GM19238 (cell line): ENCODE measurements around the gene REXO4.

Experiments used
- DNase-seq: peaks from one replicate; pipeline ENCODE4 v3.0.0; 2011; ENCODE audit warnings: low spot score; ENCODE audit not compliant: insufficient read length

The REXO4 gene

DNA sequence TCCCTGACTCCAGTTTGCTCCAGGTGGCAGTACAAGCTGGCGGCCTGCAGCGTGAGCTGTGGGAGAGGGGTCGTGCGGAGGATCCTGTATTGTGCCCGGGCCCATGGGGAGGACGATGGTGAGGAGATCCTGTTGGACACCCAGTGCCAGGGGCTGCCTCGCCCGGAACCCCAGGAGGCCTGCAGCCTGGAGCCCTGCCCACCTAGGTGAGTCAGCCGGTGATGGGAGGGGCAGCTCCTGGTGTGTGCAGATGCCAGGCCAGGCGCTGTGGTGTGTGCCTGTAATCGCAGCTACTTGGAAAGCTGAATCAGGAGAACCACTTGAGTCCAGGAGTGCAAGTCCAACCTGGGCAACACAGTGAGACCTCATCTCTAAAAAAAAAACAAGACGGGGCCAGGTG, 31.9 kb upstream of the REXO4 start:
- no peak for DNase-seq

DNA sequence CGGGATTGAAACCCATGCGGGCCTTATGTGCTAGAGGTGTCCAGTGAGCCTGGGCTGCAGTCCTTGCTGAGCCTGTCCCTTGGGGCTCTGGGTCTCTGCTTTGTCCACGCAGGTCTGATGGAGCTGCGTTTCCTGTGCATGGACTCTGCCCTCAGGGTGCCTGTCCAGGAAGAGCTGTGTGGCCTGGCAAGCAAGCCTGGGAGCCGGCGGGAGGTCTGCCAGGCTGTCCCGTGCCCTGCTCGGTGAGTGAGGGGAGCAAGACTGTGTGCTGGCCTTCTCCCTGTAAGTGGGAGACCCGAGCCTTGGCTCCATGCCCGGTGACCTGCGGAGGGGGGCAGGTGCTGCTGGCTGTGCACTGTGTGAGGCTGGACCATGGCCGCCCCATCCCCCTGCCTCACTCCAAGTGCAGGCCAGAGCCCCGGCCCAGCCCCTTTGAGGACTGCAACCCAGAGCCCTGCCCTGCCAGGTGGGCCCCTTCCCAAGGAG, 30.7 kb upstream of the REXO4 start:
- no peak for DNase-seq

DNA sequence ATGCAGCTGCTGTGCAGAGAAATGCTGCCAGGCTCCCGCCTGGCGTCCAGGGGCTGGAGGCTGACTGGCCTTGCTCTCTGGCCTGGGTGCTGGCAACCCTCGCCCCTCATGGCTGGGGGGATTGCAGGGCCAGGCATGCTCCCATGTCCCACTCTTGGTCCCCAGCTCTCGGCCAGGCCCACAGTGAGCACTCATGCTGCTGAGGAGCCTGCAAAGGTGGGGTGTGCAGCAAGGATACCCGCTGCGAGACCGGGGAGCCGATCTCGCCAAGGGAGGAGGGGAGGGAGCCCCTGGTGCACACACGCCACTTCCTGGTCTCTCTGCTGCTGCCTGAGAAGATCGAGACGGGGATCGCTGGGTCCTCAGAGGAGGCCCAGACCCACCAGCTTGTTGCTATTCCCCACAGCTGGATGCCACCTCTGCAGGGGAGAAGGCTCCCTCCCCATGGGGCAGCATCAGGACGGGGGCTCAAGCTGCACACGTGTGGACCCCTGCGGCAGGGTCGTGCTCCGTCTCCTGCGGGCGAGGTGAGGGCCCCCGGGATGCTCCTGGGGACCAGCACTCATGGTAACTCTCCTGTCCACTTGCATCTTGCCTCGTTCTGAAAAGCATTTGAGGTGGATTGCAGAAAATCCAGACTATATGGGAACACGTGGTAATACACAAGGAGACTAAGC, 27.6 kb upstream of the REXO4 start:
- DNase-seq = no peak

DNA sequence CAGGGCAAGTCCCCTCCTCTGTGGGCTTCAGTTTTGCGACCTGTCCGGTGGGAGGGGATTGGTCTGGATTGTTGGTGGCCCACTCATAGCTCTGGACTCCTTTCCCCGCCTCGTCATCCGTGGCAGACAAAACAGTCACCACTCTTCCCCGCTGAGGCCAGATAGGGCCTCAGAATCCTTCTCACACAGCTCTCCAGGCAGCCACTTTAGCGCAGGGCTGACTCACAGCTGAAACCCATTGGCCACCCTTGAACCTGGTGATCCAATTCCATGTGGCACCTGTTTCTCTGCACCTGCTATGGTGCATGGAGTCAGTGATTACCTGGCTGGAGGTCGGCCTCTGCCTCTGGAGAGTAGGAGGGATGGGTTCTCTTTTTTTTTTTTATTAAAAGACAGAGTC, 26.2 kb upstream of the REXO4 start:
- no peak for DNase-seq

DNA sequence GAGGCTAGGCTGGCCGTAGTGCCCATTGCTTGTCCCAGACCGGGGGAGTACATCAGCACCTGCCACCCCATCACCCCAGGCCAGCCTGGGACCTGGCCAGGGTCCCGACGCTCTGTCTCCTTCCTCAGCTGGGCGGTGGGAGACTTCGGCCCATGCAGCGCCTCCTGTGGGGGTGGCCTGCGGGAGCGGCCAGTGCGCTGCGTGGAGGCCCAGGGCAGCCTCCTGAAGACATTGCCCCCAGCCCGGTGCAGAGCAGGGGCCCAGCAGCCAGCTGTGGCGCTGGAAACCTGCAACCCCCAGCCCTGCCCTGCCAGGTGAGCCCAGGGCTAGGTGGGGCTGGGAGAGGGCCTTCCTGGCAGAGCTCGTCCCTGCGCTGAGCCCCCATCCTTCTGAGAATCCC, 25.4 kb upstream of the REXO4 start:
- no peak for DNase-seq

DNA sequence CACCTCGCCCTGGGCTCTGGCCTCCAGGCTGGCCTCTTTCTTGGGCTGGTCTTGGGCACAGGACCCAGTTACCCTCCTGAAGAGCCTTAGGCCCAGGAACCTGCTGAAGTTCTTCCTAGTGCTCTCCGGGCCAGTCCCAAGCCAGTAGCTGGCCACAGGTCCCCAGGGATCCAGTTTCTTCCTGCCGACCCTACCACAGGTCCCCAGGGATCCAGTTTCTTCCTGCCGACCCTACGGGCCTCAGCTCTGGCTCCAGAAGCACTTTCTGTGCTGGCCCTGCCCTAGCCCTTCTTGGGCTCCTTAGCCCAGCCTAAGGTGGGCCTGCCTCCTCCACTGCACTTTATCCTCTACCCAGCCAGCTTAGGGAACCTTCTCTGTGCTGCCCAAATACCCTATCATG, 23.8 kb upstream of the REXO4 start:
- no peak for DNase-seq

DNA sequence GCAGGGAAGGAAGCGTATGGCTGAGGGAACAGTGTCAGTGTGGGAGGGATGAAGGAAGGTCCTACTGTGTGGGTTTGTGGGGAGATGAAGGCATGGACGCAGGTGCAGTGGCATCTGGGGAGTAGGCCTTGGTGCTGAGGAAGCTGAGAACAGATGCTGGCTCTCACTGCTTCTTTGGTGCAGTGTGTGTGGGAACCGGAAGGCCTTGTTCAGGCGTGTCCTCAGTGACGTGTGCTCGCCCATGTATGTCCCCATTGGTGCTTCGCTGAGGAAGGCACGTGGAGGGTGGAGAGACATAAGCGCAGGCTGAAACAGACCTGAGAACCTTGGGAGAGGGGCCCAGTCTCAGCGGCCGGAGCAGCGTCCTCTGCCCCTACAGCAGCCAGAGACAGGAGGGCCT, 23.1 kb upstream of the REXO4 start:
- peak; percentile 87 for DNase-seq

DNA sequence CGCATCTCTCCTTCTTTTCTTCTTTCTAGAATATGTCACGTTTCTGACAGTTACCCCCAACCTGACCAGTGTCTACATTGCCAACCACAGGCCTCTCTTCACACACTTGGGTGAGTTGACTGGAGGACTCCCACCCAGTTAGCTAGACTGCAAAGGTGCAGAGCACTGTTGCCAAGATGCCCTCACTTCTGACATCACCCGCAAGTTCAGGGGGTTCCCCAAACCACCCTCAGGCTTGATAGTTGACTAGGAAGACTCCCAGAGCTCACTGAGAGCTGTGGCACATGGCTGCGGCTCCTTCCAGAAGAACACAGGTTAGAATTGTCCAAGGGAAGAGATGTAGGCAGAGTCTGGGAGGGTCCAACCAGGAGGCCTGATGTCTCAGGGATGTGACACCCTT, 21.5 kb upstream of the REXO4 start:
- DNase-seq = no peak

DNA sequence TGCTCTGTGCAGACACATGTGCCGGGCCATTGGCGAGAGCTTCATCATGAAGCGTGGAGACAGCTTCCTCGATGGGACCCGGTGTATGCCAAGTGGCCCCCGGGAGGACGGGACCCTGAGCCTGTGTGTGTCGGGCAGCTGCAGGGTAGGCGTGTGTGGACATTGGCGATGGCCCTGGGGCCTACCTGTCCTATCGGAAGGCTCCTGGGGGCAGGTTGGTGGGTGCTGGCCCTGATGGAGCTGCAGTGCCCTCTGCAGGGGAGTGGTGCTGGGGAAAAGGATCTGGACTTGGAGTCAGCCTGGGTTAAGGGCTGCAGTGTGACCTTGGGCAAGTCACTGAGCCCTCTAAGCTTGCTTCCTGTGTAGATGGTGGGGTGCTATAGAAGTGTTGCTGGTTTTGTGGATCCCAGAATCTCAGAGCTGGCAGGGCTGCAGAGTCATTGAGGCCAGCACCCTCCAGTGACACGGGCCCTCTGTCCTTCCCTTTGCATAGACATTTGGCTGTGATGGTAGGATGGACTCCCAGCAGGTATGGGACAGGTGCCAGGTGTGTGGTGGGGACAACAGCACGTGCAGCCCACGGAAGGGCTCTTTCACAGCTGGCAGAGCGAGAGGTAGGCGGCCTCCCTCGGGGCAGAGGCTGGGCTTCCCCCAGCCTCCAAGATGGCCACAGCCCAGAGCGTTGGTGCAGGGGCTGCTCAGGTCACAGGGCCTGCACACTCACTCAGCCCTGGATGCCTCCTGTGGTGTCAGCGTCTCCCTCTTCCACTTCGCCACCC, 20.1 kb upstream of the REXO4 start:
- DNase-seq = peak; percentile 49

DNA sequence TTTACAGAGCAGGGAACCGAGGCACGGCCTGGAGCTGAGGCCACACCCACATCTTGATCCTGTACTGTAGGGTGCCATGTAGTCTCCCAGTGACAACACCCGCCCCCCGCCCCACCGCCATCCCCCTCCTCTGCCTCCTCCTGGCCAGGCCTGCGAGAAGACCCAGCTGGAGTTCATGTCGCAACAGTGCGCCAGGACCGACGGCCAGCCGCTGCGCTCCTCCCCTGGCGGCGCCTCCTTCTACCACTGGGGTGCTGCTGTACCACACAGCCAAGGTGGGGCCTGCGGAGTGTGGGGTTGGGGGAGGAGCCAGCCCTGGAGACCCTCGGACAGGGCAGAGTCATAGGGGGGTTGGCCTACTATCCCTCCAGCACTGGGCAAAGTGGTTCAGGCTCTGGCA, 18.9 kb upstream of the REXO4 start:
- no peak for DNase-seq

DNA sequence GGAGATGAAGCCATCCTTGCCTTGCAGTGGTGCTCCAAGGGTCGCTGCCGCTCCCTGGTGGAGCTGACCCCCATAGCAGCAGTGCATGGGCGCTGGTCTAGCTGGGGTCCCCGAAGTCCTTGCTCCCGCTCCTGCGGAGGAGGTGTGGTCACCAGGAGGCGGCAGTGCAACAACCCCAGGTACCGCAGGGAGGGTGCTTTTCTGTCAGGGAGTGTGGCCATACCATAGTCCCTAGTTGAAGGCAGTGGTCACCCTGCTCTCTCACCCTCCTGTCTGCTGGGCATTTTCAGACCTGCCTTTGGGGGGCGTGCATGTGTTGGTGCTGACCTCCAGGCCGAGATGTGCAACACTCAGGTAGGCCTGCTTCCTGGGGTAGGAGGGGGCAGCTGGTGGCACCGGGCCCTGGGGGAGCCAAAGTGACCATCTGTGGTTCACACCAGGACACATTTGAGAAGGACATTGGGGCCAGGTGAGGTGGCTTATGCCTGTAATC, 15.6 kb upstream of the REXO4 start:
- no peak for DNase-seq

DNA sequence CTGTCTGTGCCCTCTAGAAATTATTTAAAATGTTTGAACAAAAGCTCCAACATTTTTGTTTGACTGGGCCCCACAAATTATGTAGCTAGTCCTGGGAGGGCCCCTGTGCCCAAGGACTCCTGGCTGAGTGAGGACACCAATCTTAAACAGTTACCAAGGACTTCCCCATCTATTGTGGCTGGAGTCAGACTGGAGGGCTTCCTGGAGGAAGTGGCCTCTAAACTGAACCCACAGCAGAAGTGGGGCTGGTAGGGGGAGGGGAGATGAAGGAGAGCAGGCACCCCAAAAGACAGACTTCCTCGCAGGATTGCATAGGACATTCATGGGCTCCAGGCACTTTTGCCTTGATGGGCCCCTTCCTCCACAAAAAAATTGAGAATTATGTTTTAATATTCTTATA, 12.4 kb upstream of the REXO4 start:
- no peak for DNase-seq

DNA sequence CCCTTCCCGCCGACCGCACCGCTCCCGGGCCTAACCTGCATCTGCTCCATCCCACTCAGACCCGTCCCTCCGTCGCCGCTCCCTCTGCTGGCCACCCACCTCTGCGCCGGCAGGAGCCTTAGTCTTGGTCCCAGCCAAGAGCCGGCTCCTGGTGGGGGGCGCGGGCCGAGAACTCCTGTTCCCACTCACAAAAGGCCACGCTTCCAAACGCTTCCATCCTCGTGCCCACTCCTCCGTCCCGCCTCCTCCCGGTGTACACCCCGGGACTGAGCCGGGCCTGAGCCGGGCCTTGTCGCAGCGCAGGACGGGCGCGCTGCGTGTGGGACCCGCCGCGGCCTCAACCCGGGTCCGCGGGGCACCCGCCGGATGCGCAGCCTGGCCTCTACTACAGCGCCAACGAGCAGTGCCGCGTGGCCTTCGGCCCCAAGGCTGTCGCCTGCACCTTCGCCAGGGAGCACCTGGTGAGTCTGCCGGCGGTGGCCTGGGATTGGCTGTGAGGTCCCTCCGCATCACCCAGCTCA, 11.9 kb upstream of the REXO4 start:
- DNase-seq = no peak

DNA sequence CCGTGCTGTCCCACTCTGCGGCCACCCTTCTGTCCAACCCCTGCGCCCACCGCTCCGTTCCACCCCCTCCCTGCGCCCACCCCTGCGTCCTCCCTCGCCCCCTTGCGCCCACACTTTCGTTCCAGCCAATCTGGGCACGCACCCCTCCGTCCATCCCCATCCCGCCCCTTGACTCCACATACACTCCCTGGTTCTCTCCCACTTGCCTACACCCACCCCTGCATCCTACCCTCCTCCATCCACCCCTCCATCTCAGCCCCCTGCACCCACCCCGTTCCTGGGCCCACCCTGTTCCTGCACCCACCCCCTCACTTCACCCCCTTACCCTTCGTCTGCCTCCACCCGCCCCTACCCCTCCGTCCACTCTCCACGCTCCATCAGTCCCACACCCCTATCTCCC, 11.4 kb upstream of the REXO4 start:
- no peak for DNase-seq

DNA sequence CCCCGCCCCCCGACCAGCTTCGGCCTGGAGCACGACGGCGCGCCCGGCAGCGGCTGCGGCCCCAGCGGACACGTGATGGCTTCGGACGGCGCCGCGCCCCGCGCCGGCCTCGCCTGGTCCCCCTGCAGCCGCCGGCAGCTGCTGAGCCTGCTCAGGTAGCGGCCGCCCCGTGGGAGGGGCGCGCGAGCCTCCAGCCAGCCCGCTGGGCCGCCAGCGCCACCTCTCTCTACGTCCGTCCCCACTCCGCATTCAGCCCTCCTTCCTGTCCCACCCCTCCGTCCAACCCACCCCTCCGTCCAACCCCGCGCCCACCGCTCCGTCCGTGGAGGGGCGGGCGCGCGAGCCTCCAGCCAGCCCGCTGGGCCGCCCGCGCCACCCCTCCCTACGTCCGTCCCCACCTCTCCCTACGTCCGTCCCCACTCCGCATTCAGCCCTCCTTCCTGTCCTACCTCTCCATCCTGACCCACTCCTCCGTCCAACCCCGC, 10.8 kb upstream of the REXO4 start:
- peak; percentile 58 for DNase-seq

DNA sequence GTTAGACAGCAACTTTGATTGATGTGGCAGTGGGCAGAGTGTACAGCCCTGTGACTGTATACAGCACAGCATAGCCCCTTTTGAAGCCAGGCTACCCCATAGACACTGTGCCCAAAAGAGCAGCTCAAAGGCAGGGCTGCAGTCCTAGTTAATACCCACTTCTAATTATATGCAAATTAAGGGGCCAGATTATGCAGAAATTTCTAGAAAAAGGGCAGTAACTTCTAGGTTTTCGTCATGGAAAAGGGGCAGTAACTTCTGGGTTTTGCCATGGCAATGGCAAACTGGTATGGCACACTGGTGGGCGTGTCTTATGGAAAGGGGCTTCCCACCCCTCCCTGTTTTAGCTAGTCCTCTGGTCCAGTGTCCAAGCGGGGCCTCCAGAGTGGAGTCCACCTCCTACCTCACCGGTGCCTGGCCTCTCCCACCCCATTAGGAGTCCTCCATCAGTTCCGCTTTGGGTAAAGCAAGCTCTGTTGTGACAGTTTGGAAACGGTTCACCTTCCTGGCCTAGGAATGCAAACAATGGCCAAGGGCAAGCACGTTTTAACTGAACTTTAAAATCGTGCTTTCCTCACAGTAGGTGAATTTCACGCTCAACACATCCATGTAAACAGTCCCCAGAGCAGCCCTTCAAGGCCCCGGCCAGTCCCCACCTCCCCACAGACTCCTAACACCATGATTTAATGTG, 10.0 kb upstream of the REXO4 start:
- no peak for DNase-seq

DNA sequence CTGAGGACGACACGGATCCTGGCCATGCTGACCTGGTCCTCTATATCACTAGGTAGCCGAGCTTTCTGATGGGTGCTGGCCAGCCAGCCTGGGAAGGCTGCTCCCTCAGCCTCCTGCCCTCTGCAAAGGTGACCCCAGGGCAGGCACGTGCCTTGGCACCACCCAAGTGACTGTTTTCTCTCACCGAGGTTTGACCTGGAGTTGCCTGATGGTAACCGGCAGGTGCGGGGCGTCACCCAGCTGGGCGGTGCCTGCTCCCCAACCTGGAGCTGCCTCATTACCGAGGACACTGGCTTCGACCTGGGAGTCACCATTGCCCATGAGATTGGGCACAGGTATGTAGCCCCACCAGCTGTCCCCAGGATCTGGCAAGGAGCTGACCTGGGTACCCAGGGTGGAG, 8.2 kb upstream of the REXO4 start:
- no peak for DNase-seq

DNA sequence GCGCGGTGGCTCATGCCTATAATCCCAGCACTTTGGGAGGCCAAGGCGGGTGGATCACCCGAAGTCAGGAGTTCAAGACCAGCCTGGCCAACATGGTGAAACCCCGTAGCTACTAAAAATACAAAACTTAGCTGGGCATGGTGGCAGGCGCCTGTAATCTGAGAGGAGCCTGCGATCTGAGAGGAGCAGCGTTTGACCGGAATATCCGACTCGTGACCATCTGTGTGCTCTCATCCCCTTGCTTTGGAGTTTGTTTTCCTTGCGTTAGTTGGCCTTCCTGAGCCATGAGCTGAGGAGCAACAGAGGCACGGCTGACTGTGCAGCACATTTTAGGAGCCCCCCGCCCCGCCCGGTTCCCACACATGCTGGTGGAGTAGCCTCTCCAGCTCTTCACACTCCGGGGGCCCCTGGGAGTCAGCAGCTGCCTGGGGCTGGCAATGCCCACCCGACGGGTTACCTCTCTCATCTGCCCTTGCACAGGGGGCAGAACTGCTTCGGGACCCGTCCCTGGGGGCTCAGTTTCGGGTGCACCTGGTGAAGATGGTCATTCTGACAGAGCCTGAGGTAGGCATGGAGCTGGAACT, 7.3 kb upstream of the REXO4 start:
- no peak for DNase-seq

DNA sequence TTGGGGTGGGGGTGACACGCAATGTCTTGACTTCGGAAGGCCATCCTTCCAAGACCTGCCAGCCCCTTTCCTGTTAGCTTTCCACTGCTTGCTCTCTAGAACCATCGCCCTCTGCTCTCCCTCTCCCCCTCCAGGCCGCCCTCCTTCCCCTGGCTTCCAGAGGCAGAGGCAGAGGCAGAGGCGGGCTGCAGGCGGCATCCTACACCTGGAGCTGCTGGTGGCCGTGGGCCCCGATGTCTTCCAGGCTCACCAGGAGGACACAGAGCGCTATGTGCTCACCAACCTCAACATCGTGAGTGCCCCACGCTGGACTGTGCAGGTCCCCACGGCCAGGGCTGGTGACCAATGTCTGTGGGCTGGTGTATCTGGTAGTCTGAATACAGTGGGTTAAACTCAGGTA, 6.4 kb upstream of the REXO4 start:
- no peak for DNase-seq

DNA sequence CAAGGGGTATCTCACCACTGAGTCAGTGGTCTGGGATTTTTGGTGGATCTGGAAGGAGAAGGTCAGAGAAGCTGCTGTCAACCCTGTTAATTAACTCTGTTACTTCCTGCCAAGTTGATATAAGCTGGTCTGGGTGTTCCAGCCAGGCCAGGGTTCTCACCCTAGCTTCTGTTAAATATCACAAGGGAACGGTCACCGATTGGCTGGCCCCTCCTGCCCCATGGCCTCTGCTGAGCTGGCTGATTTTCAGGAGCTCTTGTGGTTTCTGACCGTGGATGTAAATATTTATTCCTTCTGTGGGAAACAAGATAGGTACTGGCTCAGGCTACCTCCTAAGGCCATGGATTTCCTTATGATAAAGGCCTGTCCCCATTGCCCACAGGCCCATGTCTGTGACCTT, 5.4 kb upstream of the REXO4 start:
- no peak for DNase-seq
